GM12878 (cell line): ENCODE measurements around the gene ZNF92. TPM values are rescaled to one million over a fixed set of nuclear protein-coding genes. Genes with fewer than 3 reads are reported as not detected.

Experiments
- ATF2 ChIP-seq: IDR thresholded peaks from 2 replicates; pipeline ENCODE4 v1.6.1; 2012; ENCODE audit warnings: low read length, inconsistent platforms
- BACH1 ChIP-seq: fragments of 450-650 bp; IDR thresholded peaks from 2 replicates; pipeline ENCODE4 v1.6.1; 2017; ENCODE audit warnings: mild to moderate bottlenecking, borderline replicate concordance
- CEBPB ChIP-seq, 2 experiments: fragments of 150-350 bp in 1 of 2; IDR thresholded peaks; 2 replicates each; pipeline ENCODE4 v1.6.1; 2012 to 2014; ENCODE audit warnings: low read depth in 2 of 2, low read length in 2 of 2, borderline replicate concordance in 1 of 2, inconsistent platforms in 1 of 2
- CHD2 ChIP-seq: IDR thresholded peaks from 2 replicates; pipeline ENCODE4 v1.6.1; 2011; ENCODE audit warnings: low read depth, low read length, improper control_type of control experiment, borderline replicate concordance
- ESRRA ChIP-seq: IDR thresholded peaks from 2 replicates; pipeline ENCODE4 v1.6.1; 2012; ENCODE audit warnings: mild to moderate bottlenecking, low read length, improper control_type of control experiment
- NKRF ChIP-seq: fragments of 450-650 bp; conservative IDR thresholded peaks from 2 replicates; pipeline ENCODE4 v1.6.1; 2017; ENCODE audit warnings: mild to moderate bottlenecking, moderate library complexity
- POLR2A ChIP-seq: IDR thresholded peaks from 2 replicates; pipeline ENCODE4 v1.6.1; 2011; ENCODE audit warnings: low read depth, mild to moderate bottlenecking, low read length
- PRDM15 ChIP-seq: fragments of 450-650 bp; formaldehyde crosslinking; IDR thresholded peaks from 2 replicates; pipeline ENCODE4 v1.4.0; 2020; ENCODE audit warnings: mild to moderate bottlenecking, moderate library complexity
- RELB ChIP-seq: fragments of 450-650 bp; IDR thresholded peaks from 2 replicates; pipeline ENCODE4 v1.6.1; 2017; ENCODE audit warnings: low read depth, mild to moderate bottlenecking, moderate library complexity
- RUNX3 ChIP-seq: IDR thresholded peaks from 2 replicates; pipeline ENCODE4 v1.6.1; 2012; ENCODE audit warnings: low read length, inconsistent platforms
- SMAD5 ChIP-seq: IDR thresholded peaks from 2 replicates; pipeline ENCODE4 v1.6.1; 2016; ENCODE audit warnings: antibody characterized with exemption, low read depth
- YY1 ChIP-seq: IDR thresholded peaks from 2 replicates; pipeline ENCODE4 v1.6.1; 2011; ENCODE audit warnings: low read depth, mild to moderate bottlenecking, low read length
- ZNF384 ChIP-seq: IDR thresholded peaks from 2 replicates; pipeline ENCODE4 v1.6.1; 2012; ENCODE audit warnings: low read depth, mild to moderate bottlenecking, low read length, improper control_type of control experiment, borderline replicate concordance
- ZNF592 ChIP-seq: fragments of 450-650 bp; IDR thresholded peaks from 2 replicates; pipeline ENCODE4 v1.6.1; 2017; ENCODE audit warnings: mild to moderate bottlenecking, moderate library complexity
- polyA plus RNA-seq, 11 experiments: library from polyadenylated mRNA; depleted of rRNA in 4 of 11; unstranded in 6 of 11; stranded (reverse) in 5 of 11; fragments of >200 nt; fragmentation: Nextera tagmentation in 4 of 11; fragmentation: Illumina TruSeq in 1 of 11; extraction: Ambion mirVana in 4 of 11; extraction: Trizol in 1 of 11; gene quantifications; 1 replicate in 1 of 11; 2 replicates in 10 of 11; pipeline versions ENCODE4 v1.2.1 to v1.2.3, GENCODE V29; 2011 to 2016; ENCODE audit warnings: inconsistent platforms in 2 of 11, missing spikeins in 2 of 11, low read depth in 1 of 11
- total RNA-seq, 4 experiments: library from RNA; depleted of rRNA in 3 of 4; stranded (reverse); fragments of >200 nt in 3 of 4; fragmentation: Illumina TruSeq in 1 of 4; extraction: Trizol in 1 of 4; gene quantifications; 2 replicates each; pipeline versions ENCODE4 v1.2.1 to v1.2.3, GENCODE V29; 2013 to 2021

ZNF92 gene
- total and polyA plus RNA-seq, 10 of the 15 experiments (the other 5 are each of a cell fraction or from before 2014, with no cell fraction given) = 6.7 to 27.6 (median 14.3) TPM

- TF ChIP-seq ZNF592 (no peak), CEBPB (IDR thresholded peaks at IDR 0.05; ENCODE audit: borderline replicate concordance in 1 of 2, low read depth in 2 of 2, low read length in 2 of 2) (no peak), ESRRA (no peak), RELB (peak; percentile 46), ATF2 (no peak), CHD2 (peak; percentile 76; the same call in 1 of the 2 replicates), ZNF384 (no peak), NKRF (peak; percentile 98), POLR2A (peak; percentile 98), BACH1 (peak; percentile 82; the same call in 1 of the 2 replicates), PRDM15 (CRISPR knock-in tag) (no peak), YY1 (peak; percentile 89), SMAD5 (peak; percentile 96), RUNX3 (0 out of 2 replicates have a peak, but pooled peaks have one; percentile 16)
Measured at GRCh38 chr7:65373608-65374351, at the start of gene ZNF92 (continued).
